DOHH2 (cell line): ENCODE data around the gene ANTXR1.

Source experiments
- H3F3A ChIP-seq: fragments of 200-600 bp; sonication (generic), shearing (Covaris generic); 2 replicates; pipeline ENCODE4 v1.6.0; 2016; ENCODE audit warnings: antibody characterized with exemption, mild to moderate bottlenecking; ENCODE audit not compliant: control insufficient read depth, insufficient read depth
- H3K27ac ChIP-seq: fragments of 200-600 bp; sonication (generic); 2 replicates; pipeline ENCODE4 v1.5.1; 2014; ENCODE audit warnings: low read depth, mild to moderate bottlenecking, low read length, moderate library complexity
- H3K27me3 ChIP-seq: fragments of 200-600 bp; sonication (generic); 2 replicates; pipeline ENCODE4 v1.6.1; 2014; ENCODE audit warnings: mild to moderate bottlenecking, low read length, mixed read lengths; ENCODE audit not compliant: control insufficient read depth
- H3K36me3 ChIP-seq: fragments of 200-600 bp; sonication (generic); 2 replicates; pipeline ENCODE4 v1.6.1; 2014; ENCODE audit warnings: mild to moderate bottlenecking, low read length, moderate library complexity, mixed read lengths; ENCODE audit not compliant: control insufficient read depth
- H3K4me1 ChIP-seq: fragments of 200-600 bp; sonication (generic); 2 replicates; pipeline ENCODE4 v1.6.1; 2014; ENCODE audit warnings: mild to moderate bottlenecking, low read length, mixed read lengths; ENCODE audit not compliant: control insufficient read depth
- H3K4me2 ChIP-seq: fragments of 200-600 bp; sonication (generic); 2 replicates; pipeline ENCODE4 v1.6.0; 2014; ENCODE audit warnings: mild to moderate bottlenecking, low read length, moderate library complexity
- H3K4me3 ChIP-seq: fragments of 200-600 bp; sonication (generic); 2 replicates; pipeline ENCODE4 v1.5.1; 2014; ENCODE audit warnings: mild to moderate bottlenecking, low read length, mixed read lengths
- H3K79me2 ChIP-seq: fragments of 200-600 bp; sonication (generic); 2 replicates; pipeline ENCODE4 v1.6.1; 2014; ENCODE audit warnings: mild to moderate bottlenecking, low read length, mixed read lengths; ENCODE audit not compliant: control insufficient read depth
- H3K9me2 ChIP-seq: fragments of 200-600 bp; sonication (generic); replicated peaks from 2 replicates; pipeline ENCODE4 v1.6.1; 2014; ENCODE audit warnings: mild to moderate bottlenecking, low read length, mixed read lengths; ENCODE audit not compliant: control insufficient read depth
- H3K9me3 ChIP-seq: fragments of 200-600 bp; sonication (generic); 2 replicates; pipeline ENCODE4 v1.6.1; 2014; ENCODE audit warnings: antibody characterized with exemption, low read length, mixed read lengths; ENCODE audit not compliant: control insufficient read depth, insufficient read depth
- H4K20me1 ChIP-seq: fragments of 200-600 bp; sonication (generic); 2 replicates; pipeline ENCODE4 v1.6.0; 2014; ENCODE audit warnings: low read depth, mild to moderate bottlenecking, antibody characterized with exemption, low read length, moderate library complexity; ENCODE audit not compliant: control insufficient read depth, insufficient read depth
- EZH2phosphoT487 ChIP-seq: fragments of 200-600 bp; sonication (generic); IDR thresholded peaks from 2 replicates; pipeline ENCODE4 v1.6.1; 2017; ENCODE audit warnings: borderline replicate concordance, mild to moderate bottlenecking, antibody characterized with exemption, low read length, moderate library complexity, mixed read lengths
- TF ChIP-seq, protein P1 (sequence below): fragments of 200-600 bp; sonication (generic); IDR thresholded peaks from one replicate; pipeline ENCODE4 v1.5.1; 2014; ENCODE audit warnings: antibody characterized with exemption, mild to moderate bottlenecking, low read depth, low read length; ENCODE audit not compliant: poor library complexity, severe bottlenecking

ANTXR1 gene

DNA sequence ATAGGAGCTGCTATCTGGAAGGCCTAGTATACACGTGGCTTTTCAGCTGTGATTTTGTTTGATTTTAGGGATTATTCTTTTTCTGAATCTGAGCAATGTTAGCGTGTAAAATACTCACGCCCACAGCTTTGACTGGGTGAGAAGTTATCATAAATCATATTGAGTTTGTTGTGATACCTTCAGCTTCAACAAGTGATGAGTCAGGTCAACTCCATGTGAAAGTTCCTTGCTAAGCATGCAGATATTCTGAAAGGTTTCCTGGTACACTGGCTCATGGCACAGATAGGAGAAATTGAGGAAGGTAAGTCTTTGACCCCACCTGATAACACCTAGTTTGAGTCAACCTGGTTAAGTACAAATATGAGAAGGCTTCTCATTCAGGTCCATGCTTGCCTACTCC, 38.7 kb upstream of the ANTXR1 start, which contains the start of gene GKN1:
GKN1 (plus strand) TSS at position 386 of the 400 bp plus-strand sequence. CDS start 42 bp downstream, outside the sequence.
- no peak within 1 kb of the TSS for H3K4me2 ChIP-seq
- no peaks in the 10 kb centered on the region for H3K4me1 ChIP-seq
- no peaks in the 10 kb centered on the region for H3K9me2 ChIP-seq
- no peaks in the 10 kb centered on the region for H3K36me3 ChIP-seq
- H4K20me1 ChIP-seq, result no peaks in the 10 kb centered on the region
- peaks cover 13% of the 10 kb centered on the region for H3K27me3 ChIP-seq
- TF ChIP-seq EZH2phosphoT487, result no peak
- TF ChIP-seq, protein P1, sequence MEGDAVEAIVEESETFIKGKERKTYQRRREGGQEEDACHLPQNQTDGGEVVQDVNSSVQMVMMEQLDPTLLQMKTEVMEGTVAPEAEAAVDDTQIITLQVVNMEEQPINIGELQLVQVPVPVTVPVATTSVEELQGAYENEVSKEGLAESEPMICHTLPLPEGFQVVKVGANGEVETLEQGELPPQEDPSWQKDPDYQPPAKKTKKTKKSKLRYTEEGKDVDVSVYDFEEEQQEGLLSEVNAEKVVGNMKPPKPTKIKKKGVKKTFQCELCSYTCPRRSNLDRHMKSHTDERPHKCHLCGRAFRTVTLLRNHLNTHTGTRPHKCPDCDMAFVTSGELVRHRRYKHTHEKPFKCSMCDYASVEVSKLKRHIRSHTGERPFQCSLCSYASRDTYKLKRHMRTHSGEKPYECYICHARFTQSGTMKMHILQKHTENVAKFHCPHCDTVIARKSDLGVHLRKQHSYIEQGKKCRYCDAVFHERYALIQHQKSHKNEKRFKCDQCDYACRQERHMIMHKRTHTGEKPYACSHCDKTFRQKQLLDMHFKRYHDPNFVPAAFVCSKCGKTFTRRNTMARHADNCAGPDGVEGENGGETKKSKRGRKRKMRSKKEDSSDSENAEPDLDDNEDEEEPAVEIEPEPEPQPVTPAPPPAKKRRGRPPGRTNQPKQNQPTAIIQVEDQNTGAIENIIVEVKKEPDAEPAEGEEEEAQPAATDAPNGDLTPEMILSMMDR, result no peak
- H3K9me3 ChIP-seq, result no peaks in the 10 kb centered on the region
- H3K27ac ChIP-seq, result no peak within 1 kb of the TSS
- no peaks in the 10 kb centered on the region for H3K79me2 ChIP-seq
- H3F3A ChIP-seq, result no peaks in the 10 kb centered on the region
- no peak within 1 kb of the TSS for H3K4me3 ChIP-seq

DNA sequence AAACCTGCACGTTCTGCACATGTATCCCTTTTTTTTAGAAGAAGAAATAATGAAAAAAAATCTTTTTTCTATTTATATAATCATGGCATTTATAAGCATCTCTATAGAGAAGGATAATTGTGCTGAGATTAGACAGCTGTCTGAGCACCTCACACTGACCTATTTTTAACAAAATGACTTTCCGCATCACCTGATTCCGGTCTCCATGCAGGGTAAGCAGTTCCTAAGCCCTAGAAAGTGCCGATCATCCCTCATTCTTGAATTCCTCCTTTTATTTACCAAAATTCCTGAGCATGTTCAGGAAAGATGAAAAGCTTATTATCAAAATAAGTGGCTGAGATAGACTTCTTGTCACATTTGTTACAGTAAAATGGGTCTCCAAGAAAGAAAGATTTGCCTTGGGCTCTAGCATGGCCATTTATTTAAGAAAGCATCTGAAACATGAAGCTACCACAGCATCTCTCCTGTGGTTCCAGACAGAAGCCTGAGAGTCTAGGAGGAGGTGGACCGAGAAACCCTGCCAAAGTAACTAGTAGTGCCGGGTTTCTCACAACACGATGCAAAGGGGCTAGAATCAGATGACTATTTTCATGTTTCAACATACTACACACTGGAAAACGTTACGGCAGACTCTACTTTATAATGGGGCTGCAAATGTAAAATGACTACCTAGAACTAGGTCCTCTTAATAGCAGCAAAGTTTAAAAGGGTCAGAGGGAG, 37.9 kb upstream of the ANTXR1 start:
- Histone ChIP-seq H3K4me3 (no peak overlapping the region), H3K79me2 (no peaks in the 10 kb centered on the region), H3K27me3 (peaks cover 17% of the 10 kb centered on the region), H3F3A (no peaks in the 10 kb centered on the region), H3K27ac (no peak overlapping the region), H3K4me1 (no peaks in the 10 kb centered on the region), H3K36me3 (no peaks in the 10 kb centered on the region), H4K20me1 (no peaks in the 10 kb centered on the region), H3K4me2 (no peak overlapping the region), H3K9me3 (no peaks in the 10 kb centered on the region), H3K9me2 (no peaks in the 10 kb centered on the region)
- no peak for TF ChIP-seq EZH2phosphoT487
- TF ChIP-seq, protein P1, result no peak

DNA sequence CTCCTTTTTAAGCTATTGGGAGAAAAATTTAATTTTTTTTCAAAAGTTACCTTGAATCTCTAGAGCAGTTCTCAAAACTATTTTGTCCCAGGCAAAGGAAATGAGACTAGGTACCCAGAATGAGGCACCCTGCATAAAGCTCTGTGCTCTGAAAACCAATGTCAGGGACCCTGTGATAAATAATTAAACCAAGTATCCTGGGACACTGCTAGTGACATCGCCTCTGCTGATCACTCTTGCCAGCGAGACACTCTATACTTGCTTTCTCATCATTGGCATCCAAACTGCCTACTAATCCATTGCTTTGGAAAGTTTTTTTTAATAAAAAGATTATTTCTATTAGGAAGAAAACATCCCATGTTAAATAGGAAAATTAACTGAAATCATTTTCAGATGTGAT, 37.1 kb upstream of the ANTXR1 start:
- H3F3A ChIP-seq, result no peaks in the 10 kb centered on the region
- H3K36me3 ChIP-seq, result no peaks in the 10 kb centered on the region
- no peak overlapping the region for H3K27ac ChIP-seq
- H4K20me1 ChIP-seq, result no peaks in the 10 kb centered on the region
- TF ChIP-seq, protein P1, result no peak
- TF ChIP-seq EZH2phosphoT487, result no peak
- no peaks in the 10 kb centered on the region for H3K9me2 ChIP-seq
- no peak overlapping the region for H3K4me3 ChIP-seq
- peaks cover 19% of the 10 kb centered on the region for H3K27me3 ChIP-seq
- H3K4me2 ChIP-seq, result no peak overlapping the region
- H3K4me1 ChIP-seq, result no peaks in the 10 kb centered on the region
- no peaks in the 10 kb centered on the region for H3K79me2 ChIP-seq
- no peaks in the 10 kb centered on the region for H3K9me3 ChIP-seq
